ENCODE results near the gene TRIM2.

DNA sequence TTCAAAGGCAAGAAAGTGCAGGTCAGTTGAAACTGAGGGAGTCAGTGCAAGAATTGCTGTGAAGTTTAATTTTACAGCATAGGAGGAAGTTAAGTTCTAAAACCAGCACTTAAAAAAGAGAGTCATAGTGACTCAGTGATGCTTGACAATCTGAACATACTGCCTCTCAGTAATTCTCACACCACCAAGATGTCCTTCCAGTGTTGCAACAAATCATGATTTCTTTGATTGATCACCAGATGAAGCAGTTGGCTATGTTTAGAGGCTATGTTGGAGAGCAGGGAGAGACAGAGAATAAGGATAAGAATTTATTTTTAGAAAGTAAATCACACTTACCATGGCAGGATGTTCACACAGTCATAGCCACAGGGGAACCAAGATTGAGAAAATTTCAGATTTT, 13.2 kb downstream of the TRIM2 start:
- TF ChIP-seq, protein P1, sequence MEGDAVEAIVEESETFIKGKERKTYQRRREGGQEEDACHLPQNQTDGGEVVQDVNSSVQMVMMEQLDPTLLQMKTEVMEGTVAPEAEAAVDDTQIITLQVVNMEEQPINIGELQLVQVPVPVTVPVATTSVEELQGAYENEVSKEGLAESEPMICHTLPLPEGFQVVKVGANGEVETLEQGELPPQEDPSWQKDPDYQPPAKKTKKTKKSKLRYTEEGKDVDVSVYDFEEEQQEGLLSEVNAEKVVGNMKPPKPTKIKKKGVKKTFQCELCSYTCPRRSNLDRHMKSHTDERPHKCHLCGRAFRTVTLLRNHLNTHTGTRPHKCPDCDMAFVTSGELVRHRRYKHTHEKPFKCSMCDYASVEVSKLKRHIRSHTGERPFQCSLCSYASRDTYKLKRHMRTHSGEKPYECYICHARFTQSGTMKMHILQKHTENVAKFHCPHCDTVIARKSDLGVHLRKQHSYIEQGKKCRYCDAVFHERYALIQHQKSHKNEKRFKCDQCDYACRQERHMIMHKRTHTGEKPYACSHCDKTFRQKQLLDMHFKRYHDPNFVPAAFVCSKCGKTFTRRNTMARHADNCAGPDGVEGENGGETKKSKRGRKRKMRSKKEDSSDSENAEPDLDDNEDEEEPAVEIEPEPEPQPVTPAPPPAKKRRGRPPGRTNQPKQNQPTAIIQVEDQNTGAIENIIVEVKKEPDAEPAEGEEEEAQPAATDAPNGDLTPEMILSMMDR (IDR thresholded peaks at IDR 0.05 in 4 of 5, conservative IDR thresholded peaks at IDR 0.05 in 1 of 5): no peak
- TF ChIP-seq POLR2A (IDR thresholded peaks at IDR 0.05): no peak
